Endothelial cell of umbilical vein (primary cell): ENCODE results near the gene ZNF365.

ENCODE experiments used
- EZH2 ChIP-seq: IDR thresholded peaks from 2 replicates; pipeline ENCODE4 v1.6.1; 2012; ENCODE audit warnings: borderline replicate concordance, low read depth, mild to moderate bottlenecking, moderate library complexity, low read length, inconsistent platforms; ENCODE audit not compliant: severe bottlenecking
- FOS ChIP-seq: IDR thresholded peaks from 2 replicates; pipeline ENCODE4 v1.6.1; 2011; ENCODE audit warnings: mild to moderate bottlenecking, low read length, moderate library complexity, borderline replicate concordance; ENCODE audit not compliant: insufficient read depth
- MYC ChIP-seq: IDR thresholded peaks from one replicate; pipeline ENCODE4 v1.6.1; 2011; ENCODE audit warnings: mild to moderate bottlenecking, low read depth, low read length
- POLR2A ChIP-seq: IDR thresholded peaks from 2 replicates; pipeline ENCODE4 v1.6.1; 2012; ENCODE audit warnings: low read depth, mild to moderate bottlenecking, control low read depth, low read length
- POLR2AphosphoS5 ChIP-seq: IDR thresholded peaks from 2 replicates; pipeline ENCODE4 v1.6.1; 2012; ENCODE audit warnings: low read depth, mild to moderate bottlenecking, control low read depth, low read length, moderate library complexity; ENCODE audit not compliant: insufficient read depth
- TF ChIP-seq, protein P1 (sequence below), 2 donors: IDR thresholded peaks; 1 replicate in 1 of 2; 2 replicates in 1 of 2; pipeline ENCODE4 v1.5.1; 2011; ENCODE audit warnings: low read length in 2 of 2, mild to moderate bottlenecking in 2 of 2, moderate library complexity in 2 of 2, control low read depth in 1 of 2, inconsistent platforms in 1 of 2, low read depth in 1 of 2; ENCODE audit not compliant: insufficient read depth in 1 of 2; ENCODE audit errors: extremely low read depth in 1 of 2
- TF ChIP-seq, protein P2 (sequence below): IDR thresholded peaks from 2 replicates; pipeline ENCODE4 v1.6.1; 2011; ENCODE audit not compliant: insufficient read depth, insufficient read length

DNA sequence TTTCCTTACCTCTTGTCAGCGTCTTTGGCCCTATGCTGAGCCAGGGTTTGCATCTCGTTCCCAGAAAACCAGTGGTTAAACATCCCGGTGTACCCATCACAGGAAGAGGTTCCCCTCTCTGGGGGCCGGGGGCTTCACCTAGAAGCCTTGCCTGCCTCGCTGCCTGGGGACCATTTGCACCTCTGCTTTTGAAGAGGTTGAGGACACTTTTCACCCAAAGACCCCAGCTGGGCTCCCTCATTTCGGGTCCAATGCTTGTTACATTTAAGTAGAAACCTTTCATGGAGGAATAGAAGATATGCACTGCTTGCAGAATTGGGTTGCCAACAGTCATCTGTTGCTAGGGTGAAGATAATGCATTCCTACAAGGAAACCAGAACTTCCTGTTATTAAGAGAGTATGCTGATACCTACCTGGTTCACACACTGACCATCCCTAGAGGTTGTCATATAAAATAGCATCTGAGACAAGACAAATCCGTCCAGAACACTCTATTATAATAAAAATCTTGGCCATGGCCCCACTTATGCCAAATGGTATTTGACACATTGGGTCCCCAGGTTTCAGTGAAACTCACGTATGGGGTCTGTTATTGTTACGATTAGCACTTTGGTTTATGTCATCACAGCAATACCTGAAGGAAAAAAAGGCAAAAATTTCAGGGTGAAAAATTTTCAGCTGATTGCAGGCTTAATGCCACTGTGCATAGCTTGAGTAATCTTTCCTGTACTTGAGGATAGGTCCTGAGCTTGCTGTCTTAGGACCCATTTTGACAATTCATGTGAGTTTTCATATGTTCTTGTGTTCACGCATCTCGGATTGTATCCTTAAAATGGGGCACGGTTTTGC is 917 bp downstream of the ZNF365 start:
- TF ChIP-seq EZH2: no peak
- TF ChIP-seq, protein P1, sequence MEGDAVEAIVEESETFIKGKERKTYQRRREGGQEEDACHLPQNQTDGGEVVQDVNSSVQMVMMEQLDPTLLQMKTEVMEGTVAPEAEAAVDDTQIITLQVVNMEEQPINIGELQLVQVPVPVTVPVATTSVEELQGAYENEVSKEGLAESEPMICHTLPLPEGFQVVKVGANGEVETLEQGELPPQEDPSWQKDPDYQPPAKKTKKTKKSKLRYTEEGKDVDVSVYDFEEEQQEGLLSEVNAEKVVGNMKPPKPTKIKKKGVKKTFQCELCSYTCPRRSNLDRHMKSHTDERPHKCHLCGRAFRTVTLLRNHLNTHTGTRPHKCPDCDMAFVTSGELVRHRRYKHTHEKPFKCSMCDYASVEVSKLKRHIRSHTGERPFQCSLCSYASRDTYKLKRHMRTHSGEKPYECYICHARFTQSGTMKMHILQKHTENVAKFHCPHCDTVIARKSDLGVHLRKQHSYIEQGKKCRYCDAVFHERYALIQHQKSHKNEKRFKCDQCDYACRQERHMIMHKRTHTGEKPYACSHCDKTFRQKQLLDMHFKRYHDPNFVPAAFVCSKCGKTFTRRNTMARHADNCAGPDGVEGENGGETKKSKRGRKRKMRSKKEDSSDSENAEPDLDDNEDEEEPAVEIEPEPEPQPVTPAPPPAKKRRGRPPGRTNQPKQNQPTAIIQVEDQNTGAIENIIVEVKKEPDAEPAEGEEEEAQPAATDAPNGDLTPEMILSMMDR (IDR thresholded peaks at IDR 0.05; ENCODE audit: extremely low read depth in 1 of 2, insufficient read depth in 1 of 2, low read depth in 1 of 2, low read length in 2 of 2): no peak
- TF ChIP-seq, protein P2, sequence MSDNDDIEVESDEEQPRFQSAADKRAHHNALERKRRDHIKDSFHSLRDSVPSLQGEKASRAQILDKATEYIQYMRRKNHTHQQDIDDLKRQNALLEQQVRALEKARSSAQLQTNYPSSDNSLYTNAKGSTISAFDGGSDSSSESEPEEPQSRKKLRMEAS: no peak
- TF ChIP-seq POLR2AphosphoS5: no peak
- TF ChIP-seq POLR2A: no peak
- no peak for TF ChIP-seq MYC
- TF ChIP-seq FOS: no peak
